ENCODE measurements around the gene QARS1. TPM values are rescaled to one million over a fixed set of nuclear protein-coding genes. Genes with fewer than 3 reads are reported as not detected.
A peak's percentile ranks its signal among the peaks of the same experiment; 100 is the strongest.

QARS1 gene
- total RNA-seq, 6 donors from 2014 or later = 143 to 256 (median 191) TPM

GRCh38 chr3:49112262-49112661 lies 7.7 kb upstream of the QARS1 start:
- 91% methylated on average over 12 to 14 of the region's 14 CpGs for WGBS, 2 donors
- H3K4me3 ChIP-seq = no peak overlapping the region
- H3K27me3 ChIP-seq = no peaks in the 10 kb centered on the region
- H3K4me1 ChIP-seq = no peaks in the 10 kb centered on the region
- H3K27ac ChIP-seq = no peak overlapping the region
- DNase-seq (no peak), ATAC-seq (ENCODE audit: low FRiP score in 2 of 2) (no peak)
- peaks cover 70 to 97% (median 89%) of the 10 kb centered on the region in 4 donors for H3K36me3 ChIP-seq
- H3K9me3 ChIP-seq = no peaks in the 10 kb centered on the region
- TF ChIP-seq EP300 (IDR thresholded peaks at IDR 0.05) = no peak
- no peak for TF ChIP-seq POLR2A (IDR thresholded peaks at IDR 0.05)

GRCh38 chr3:49111347-49111746 lies 6.8 kb upstream of the QARS1 start:
- TF ChIP-seq POLR2AphosphoS5 (IDR thresholded peaks at IDR 0.05) = no peak
- no peak for TF ChIP-seq POLR2A (IDR thresholded peaks at IDR 0.05)
- TF ChIP-seq EP300 (IDR thresholded peaks at IDR 0.05) = no peak
- TF ChIP-seq CTCF (IDR thresholded peaks at IDR 0.05) = no peak
- no peak for ATAC-seq (ENCODE audit: low FRiP score in 2 of 2)
- 93% methylated on average over 6 of the region's 6 CpGs; no CpG with 5 or more reads in 1 of the 2 donors for WGBS, 2 donors

GRCh38 chr3:49110780-49111179 lies 6.2 kb upstream of the QARS1 start:
- H3K27me3 ChIP-seq = no peaks in the 10 kb centered on the region
- 86 to 90% methylated on average over 13 of the region's 13 CpGs for WGBS, 2 donors
- peaks cover 0 to 3% (median under 1%) of the 10 kb centered on the region in 4 donors for H3K4me1 ChIP-seq
- no peaks in the 10 kb centered on the region for H3K9me3 ChIP-seq
- DNase-seq (no peak), ATAC-seq (ENCODE audit: low FRiP score in 2 of 2) (no peak)
- H3K27ac ChIP-seq = no peak overlapping the region
- TF ChIP-seq EP300 (IDR thresholded peaks at IDR 0.05) = no peak
- H3K4me3 ChIP-seq = no peak overlapping the region
- peaks cover 56 to 84% (median 74%) of the 10 kb centered on the region in 4 donors for H3K36me3 ChIP-seq

More at GRCh38 chr3:49111347-49111746, 6.8 kb upstream of the QARS1 start:
- H3K27me3 ChIP-seq = no peaks in the 10 kb centered on the region
- H3K27ac ChIP-seq = no peak overlapping the region
- no peaks in the 10 kb centered on the region for H3K4me1 ChIP-seq
- no peak for DNase-seq
- peaks cover 61 to 90% (median 80%) of the 10 kb centered on the region in 4 donors for H3K36me3 ChIP-seq
- H3K4me3 ChIP-seq = no peak overlapping the region
- no peaks in the 10 kb centered on the region for H3K9me3 ChIP-seq

- no peaks in the 10 kb centered on the region for H3K9me3 ChIP-seq
- TF ChIP-seq EP300 (IDR thresholded peaks at IDR 0.05) = no peak
- TF ChIP-seq CTCF (IDR thresholded peaks at IDR 0.05) = no peak
- TF ChIP-seq POLR2AphosphoS5 (IDR thresholded peaks at IDR 0.05) = no peak
- TF ChIP-seq POLR2A (IDR thresholded peaks at IDR 0.05) = no peak
- no peak overlapping the region for H3K27ac ChIP-seq
- ATAC-seq (ENCODE audit: low FRiP score in 2 of 2) = no peak
- H3K4me1 ChIP-seq = peaks cover 16 to 22% (median 16%) of the 10 kb centered on the region in 4 donors
- H3K4me3 ChIP-seq = no peak overlapping the region
- H3K36me3 ChIP-seq = peaks cover 34 to 60% (median 50%) of the 10 kb centered on the region in 4 donors
- 81 to 89% methylated on average over 7 to 14 of the region's 14 CpGs for WGBS, 2 donors
- DNase-seq = no peak
- H3K27me3 ChIP-seq = no peaks in the 10 kb centered on the region
These were observed 3.8 kb upstream of the QARS1 start for GRCh38 chr3:49108346-49108745.

GRCh38 chr3:49104052-49104426 lies 518 bp downstream of the QARS1 start:
- Histone ChIP-seq H3K36me3 (peaks cover 28 to 56% (median 45%) of the 10 kb centered on the region in 4 donors), H3K9me3 (no peaks in the 10 kb centered on the region), H3K4me3 (peak overlapping the region; percentile 79 to 90 (median 82)), H3K4me1 (peaks cover 18 to 31% (median 20%) of the 10 kb centered on the region in 4 donors), H3K27me3 (no peaks in the 10 kb centered on the region), H3K27ac (peak overlapping the region; percentile 78 to 92 (median 87))
- no peak for ATAC-seq (ENCODE audit: low FRiP score in 2 of 2)
- no peak for DNase-seq
- no peak for TF ChIP-seq EP300 (IDR thresholded peaks at IDR 0.05)
- peak in 1 of 6 experiments; percentile 9 for TF ChIP-seq CTCF (IDR thresholded peaks at IDR 0.05)
- WGBS, 2 donors = 0 to 7% methylated on average over 7 to 8 of the region's 8 CpGs

- Histone ChIP-seq H3K9me3 (no peaks in the 10 kb centered on the region), H3K36me3 (peaks cover 41 to 66% (median 56%) of the 10 kb centered on the region in 4 donors), H3K27ac (no peak overlapping the region), H3K27me3 (no peaks in the 10 kb centered on the region), H3K4me1 (peaks cover 11 to 24% (median 15%) of the 10 kb centered on the region in 4 donors), H3K4me3 (no peak overlapping the region)
- DNase-seq (no peak), ATAC-seq (ENCODE audit: low FRiP score in 2 of 2) (no peak)
- TF ChIP-seq POLR2A (IDR thresholded peaks at IDR 0.05) (no peak), POLR2AphosphoS5 (IDR thresholded peaks at IDR 0.05) (no peak), EP300 (IDR thresholded peaks at IDR 0.05) (no peak), CTCF (IDR thresholded peaks at IDR 0.05) (no peak)
- WGBS, 2 donors = 95 to 96% methylated on average over 7 to 11 of the region's 11 CpGs
These were observed 4.4 kb downstream of the QARS1 start for GRCh38 chr3:49100046-49100615.
